NB4 (cell line): Measurements from ENCODE around the gene DOCK4.

Experiments used
- DNase-seq: peaks from one replicate; pipeline ENCODE4 v3.0.0; 2010; ENCODE audit warnings: low read depth
- H3K4me3 ChIP-seq: one replicate; pipeline ENCODE4 v1.5.1; 2011; ENCODE audit warnings: mild to moderate bottlenecking, low read depth, low read length, moderate library complexity
- CTCF ChIP-seq: IDR thresholded peaks from one replicate; pipeline ENCODE4 v1.5.1; 2012; ENCODE audit warnings: low read depth, low read length
- MAX ChIP-seq: IDR thresholded peaks from 2 replicates; pipeline ENCODE4 v1.6.1; 2011; ENCODE audit warnings: low read depth, low read length
- MYC ChIP-seq: IDR thresholded peaks from 2 replicates; pipeline ENCODE4 v1.6.1; 2011; ENCODE audit warnings: low read depth, low read length
- POLR2A ChIP-seq: IDR thresholded peaks from 2 replicates; pipeline ENCODE4 v1.6.1; 2011; ENCODE audit warnings: mild to moderate bottlenecking; ENCODE audit not compliant: insufficient read length; ENCODE audit errors: extremely low read depth

Gene DOCK4

DNA sequence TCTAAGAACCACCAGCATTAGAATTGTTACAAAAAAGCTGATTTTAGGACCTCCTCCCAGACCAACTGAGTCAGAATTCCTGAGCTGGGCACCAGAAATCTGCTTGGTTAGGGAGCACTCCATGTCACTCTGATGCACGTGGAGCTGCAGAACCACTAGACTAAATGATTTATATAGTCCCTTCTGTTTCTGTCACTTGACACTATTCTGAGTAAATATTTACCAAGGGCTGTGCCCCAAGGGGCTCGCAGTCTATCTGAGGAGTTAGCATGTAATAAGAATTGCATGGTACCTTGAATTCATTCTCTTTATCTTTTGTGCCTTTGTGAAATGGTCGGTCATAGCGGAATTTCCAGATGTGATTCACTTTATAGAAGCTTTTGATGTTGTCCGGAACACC lies 447.9 kb downstream of the DOCK4 start:
- no peak overlapping the region for H3K4me3 ChIP-seq
- TF ChIP-seq POLR2A (no peak), MAX (no peak), CTCF (no peak), MYC (no peak)
- no peak for DNase-seq

- peak overlapping the region; percentile 9 for H3K4me3 ChIP-seq
- no peak for TF ChIP-seq CTCF
- TF ChIP-seq POLR2A, result no peak
- TF ChIP-seq MAX, result no peak
- peak; percentile 84 for DNase-seq
These were observed 449.5 kb downstream of the DOCK4 start for GRCh38 chr7:111756687-111757178.

DNA sequence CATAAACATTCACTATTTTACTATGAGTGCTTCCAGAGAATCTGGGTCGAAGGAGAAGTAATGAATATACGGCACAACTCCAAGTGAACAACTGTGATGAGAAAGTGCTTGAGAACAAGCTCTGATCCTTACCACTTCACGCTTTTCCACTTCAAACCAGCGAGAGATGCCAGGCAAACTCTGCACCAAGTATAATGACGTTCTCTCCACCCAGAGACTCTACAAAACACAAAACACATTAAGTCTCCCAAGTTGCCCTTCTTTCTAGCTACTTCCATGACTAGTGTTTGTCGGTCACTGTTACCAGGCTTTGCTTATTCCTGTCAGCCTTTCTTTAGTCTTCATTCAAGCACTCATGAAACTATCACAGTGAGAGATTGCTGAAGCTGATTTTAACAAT lies 450.8 kb downstream of the DOCK4 start:
- no peak overlapping the region for H3K4me3 ChIP-seq
- DNase-seq, result no peak
- TF ChIP-seq POLR2A (no peak), CTCF (no peak), MYC (no peak), MAX (no peak)

DNA sequence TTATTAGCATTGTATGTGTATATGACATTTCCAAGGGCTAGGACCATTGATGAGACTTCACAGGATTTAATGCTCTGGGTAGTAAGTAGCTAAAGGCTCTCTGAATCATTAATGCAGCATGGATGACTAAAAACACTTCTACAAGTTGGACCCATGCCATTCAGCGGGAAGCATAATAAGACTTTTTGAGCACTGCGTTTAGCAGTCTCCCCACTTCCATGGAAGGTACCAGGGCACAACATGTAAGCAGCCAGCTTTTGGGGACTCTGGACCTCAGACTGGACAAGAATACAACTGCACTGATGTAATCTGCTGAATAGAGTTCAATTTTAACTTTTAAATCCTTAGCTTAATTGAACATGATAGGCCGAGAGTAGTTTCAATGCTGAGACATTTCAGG lies 452.2 kb downstream of the DOCK4 start:
- no peak for DNase-seq
- H3K4me3 ChIP-seq, result no peak overlapping the region
- TF ChIP-seq MAX (no peak), CTCF (no peak), POLR2A (no peak), MYC (no peak)

DNA sequence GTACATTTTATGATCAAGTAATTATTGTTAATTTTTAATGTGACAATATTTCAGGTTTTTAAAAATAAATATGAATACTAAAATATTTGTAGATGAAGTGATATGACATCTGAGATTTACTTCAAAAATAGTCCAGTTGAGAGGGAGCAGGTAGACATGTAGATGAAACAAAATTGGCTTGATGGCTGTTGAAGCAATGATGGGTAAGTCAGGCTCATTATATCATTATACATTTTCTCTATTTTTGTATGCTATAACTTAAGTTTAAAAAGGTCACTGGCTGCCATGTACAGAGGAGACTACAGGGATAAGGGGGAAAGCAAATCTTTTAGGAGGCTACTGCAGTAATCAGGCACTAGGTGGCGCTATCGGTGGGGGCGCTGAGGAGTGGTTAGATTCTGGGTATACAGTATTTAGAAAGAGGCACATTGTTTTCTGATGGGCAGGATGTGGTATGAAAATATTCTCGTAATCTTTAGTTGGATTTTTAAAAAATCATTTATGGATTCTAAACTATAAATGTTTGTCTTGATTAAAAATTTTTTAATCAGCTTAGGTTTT lies 454.1 kb downstream of the DOCK4 start:
- H3K4me3 ChIP-seq, result no peak overlapping the region
- TF ChIP-seq POLR2A (no peak), MYC (0 out of 2 replicates have a peak, but pooled peaks have one; percentile 8), CTCF (peak; percentile 98), MAX (0 out of 2 replicates have a peak, but pooled peaks have one; percentile 9)
- peak; percentile 77 for DNase-seq

- TF ChIP-seq POLR2A (no peak), CTCF (no peak)
- DNase-seq, result no peak
- H3K4me3 ChIP-seq, result no peak overlapping the region
These were observed 455.3 kb downstream of the DOCK4 start for GRCh38 chr7:111750878-111751277.
